Adrenal gland (tissue), 5 donors: ENCODE data around the gene PSORS1C1.
"Not testable (repeated sequence)": the region's sequence is repeated elsewhere in the genome, so short reads cannot be mapped to it uniquely, and the experiment has no call there.

Source experiments
- POLR2A ChIP-seq, 2 donors: fragments of 450-650 bp; IDR thresholded peaks; one replicate each; pipeline ENCODE4 v1.6.1; 2017; ENCODE audit warnings: antibody characterized with exemption in 2 of 2, mild to moderate bottlenecking in 2 of 2, moderate library complexity in 1 of 2
- TF ChIP-seq, protein P1 (sequence below), 6 experiments: fragments of 450-650 bp in 4 of 6; fragments of 200-600 bp in 2 of 6; sonication (generic) in 1 of 6; IDR thresholded peaks; 1 replicate in 5 of 6; 2 replicates in 1 of 6; pipeline versions ENCODE4 v1.5.1 to v1.8.0; 2016 to 2021; ENCODE audit warnings: antibody characterized with exemption in 6 of 6, mild to moderate bottlenecking in 2 of 6, moderate library complexity in 1 of 6
- donor health status: DM: no; HTN: no; CAD: no.

DNA sequence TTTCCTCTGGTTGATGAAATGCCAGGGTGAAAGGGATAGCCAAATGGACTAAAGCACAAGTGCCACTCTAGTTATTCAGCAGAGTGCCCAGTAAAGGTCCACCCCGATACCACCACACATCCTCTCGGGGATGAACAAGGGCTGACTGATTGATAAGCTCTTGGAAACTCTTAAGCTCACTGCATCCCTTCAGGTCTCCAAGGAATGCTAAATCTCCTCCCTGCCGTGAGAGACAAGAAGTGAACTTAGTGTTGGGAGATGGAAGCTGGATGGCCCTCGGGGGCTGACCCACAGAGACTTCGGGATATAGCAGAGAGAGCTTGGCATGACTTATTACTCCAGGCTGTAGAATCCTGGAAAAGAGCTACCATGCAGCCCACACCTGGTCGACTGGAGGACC lies 69.3 kb downstream of the PSORS1C1 start:
- TF ChIP-seq, protein P1, sequence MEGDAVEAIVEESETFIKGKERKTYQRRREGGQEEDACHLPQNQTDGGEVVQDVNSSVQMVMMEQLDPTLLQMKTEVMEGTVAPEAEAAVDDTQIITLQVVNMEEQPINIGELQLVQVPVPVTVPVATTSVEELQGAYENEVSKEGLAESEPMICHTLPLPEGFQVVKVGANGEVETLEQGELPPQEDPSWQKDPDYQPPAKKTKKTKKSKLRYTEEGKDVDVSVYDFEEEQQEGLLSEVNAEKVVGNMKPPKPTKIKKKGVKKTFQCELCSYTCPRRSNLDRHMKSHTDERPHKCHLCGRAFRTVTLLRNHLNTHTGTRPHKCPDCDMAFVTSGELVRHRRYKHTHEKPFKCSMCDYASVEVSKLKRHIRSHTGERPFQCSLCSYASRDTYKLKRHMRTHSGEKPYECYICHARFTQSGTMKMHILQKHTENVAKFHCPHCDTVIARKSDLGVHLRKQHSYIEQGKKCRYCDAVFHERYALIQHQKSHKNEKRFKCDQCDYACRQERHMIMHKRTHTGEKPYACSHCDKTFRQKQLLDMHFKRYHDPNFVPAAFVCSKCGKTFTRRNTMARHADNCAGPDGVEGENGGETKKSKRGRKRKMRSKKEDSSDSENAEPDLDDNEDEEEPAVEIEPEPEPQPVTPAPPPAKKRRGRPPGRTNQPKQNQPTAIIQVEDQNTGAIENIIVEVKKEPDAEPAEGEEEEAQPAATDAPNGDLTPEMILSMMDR (IDR thresholded peaks at IDR 0.05), result not testable (repeated sequence)
- TF ChIP-seq POLR2A (IDR thresholded peaks at IDR 0.05), result not testable (repeated sequence)
